K562 (cell line): ENCODE results near the gene SNRPD2. TPM values are rescaled to one million over a fixed set of nuclear protein-coding genes. Genes with fewer than 3 reads are reported as not detected.

Source experiments
- CBFA2T2 ChIP-seq: fragments of 450-650 bp; conservative IDR thresholded peaks from 2 replicates; pipeline ENCODE4 v1.6.1; 2017; ENCODE audit warnings: mild to moderate bottlenecking
- CBFA2T3 ChIP-seq: fragments of 450-650 bp; IDR thresholded peaks from 2 replicates; pipeline ENCODE4 v1.6.1; 2017
- CEBPB ChIP-seq: fragments of 450-650 bp; IDR thresholded peaks from 2 replicates; pipeline ENCODE4 v1.6.1; 2016; ENCODE audit warnings: missing genetic modification characterization, missing compliant biosample characterization
- HDAC1 ChIP-seq, 2 experiments: fragments of 450-650 bp; IDR thresholded peaks; 2 replicates each; pipeline ENCODE4 v1.6.1; 2016 to 2017; ENCODE audit warnings: inconsistent platforms in 1 of 2, mild to moderate bottlenecking in 1 of 2, moderate library complexity in 1 of 2
- KAT7 ChIP-seq: sonication (generic); formaldehyde crosslinking; IDR thresholded peaks from 2 replicates; pipeline ENCODE4 v1.8.0; 2022; ENCODE audit warnings: missing genetic modification reagents, mild to moderate bottlenecking, borderline replicate concordance
- KLF13 ChIP-seq: fragments of 450-650 bp; IDR thresholded peaks from 2 replicates; pipeline ENCODE4 v1.6.1; 2016; ENCODE audit warnings: missing genetic modification characterization, low read depth, mild to moderate bottlenecking, missing compliant biosample characterization, moderate library complexity, borderline replicate concordance
- PCBP2 ChIP-seq: fragments of 200-400 bp; formaldehyde crosslinking; IDR thresholded peaks from 2 replicates; pipeline ENCODE4 v1.6.1; 2018; ENCODE audit warnings: low read length, low read depth, mild to moderate bottlenecking, moderate library complexity; ENCODE audit not compliant: poor library complexity, severe bottlenecking
- POLR2B ChIP-seq: fragments of 450-650 bp; IDR thresholded peaks from 2 replicates; pipeline ENCODE4 v1.6.1; 2018; ENCODE audit warnings: low read depth; ENCODE audit not compliant: partially characterized antibody
- PRPF4 ChIP-seq: fragments of 200-400 bp; formaldehyde crosslinking; IDR thresholded peaks from one replicate; pipeline ENCODE4 v1.6.1; 2017; ENCODE audit warnings: low read length, low read depth, mild to moderate bottlenecking; ENCODE audit not compliant: insufficient read depth, poor library complexity, severe bottlenecking
- RHOXF2B ChIP-seq: fragments of 250-450 bp; sonication (Bioruptor Pico); conservative IDR thresholded peaks from 2 replicates; pipeline ENCODE4 v1.5.1; 2021
- SAP30 ChIP-seq: fragments of 200-600 bp; sonication (generic); IDR thresholded peaks from 2 replicates; pipeline ENCODE4 v1.6.1; 2012; ENCODE audit warnings: borderline replicate concordance, low read depth, mild to moderate bottlenecking, moderate library complexity, low read length, control low read depth, inconsistent platforms; ENCODE audit not compliant: insufficient read depth, poor library complexity, severe bottlenecking
- SPI1 ChIP-seq: IDR thresholded peaks from 2 replicates; pipeline ENCODE4 v1.6.1; 2011; ENCODE audit warnings: low read depth, low read length, control low read depth, borderline replicate concordance
- TAF7 ChIP-seq: fragments of 450-650 bp; IDR thresholded peaks from 2 replicates; pipeline ENCODE4 v1.6.1; 2016; ENCODE audit warnings: missing genetic modification characterization, missing compliant biosample characterization
- TBP ChIP-seq: optimal IDR thresholded peaks from 2 replicates; pipeline ENCODE3; 2011; ENCODE audit warnings: low read depth, low read length, improper control_type of control experiment
- ZNF175 ChIP-seq: fragments of 200-800 bp; sonication (Bioruptor generic); IDR thresholded peaks from 2 replicates; pipeline ENCODE4 v1.6.1; 2016; ENCODE audit warnings: low read depth, mild to moderate bottlenecking, missing genetic modification characterization, missing compliant biosample characterization
- ZNF3 ChIP-seq: fragments of 250-450 bp; sonication (Bioruptor Pico); IDR thresholded peaks from 2 replicates; pipeline ENCODE4 v1.5.0; 2021; ENCODE audit warnings: mild to moderate bottlenecking, moderate library complexity
- polyA plus RNA-seq, 8 experiments: library from polyadenylated mRNA; depleted of rRNA in 4 of 8; stranded (reverse) in 5 of 8; unstranded in 3 of 8; fragments of >200 nt; fragmentation: Nextera tagmentation in 2 of 8; fragmentation: Illumina TruSeq in 1 of 8; extraction: Ambion mirVana in 2 of 8; extraction: Trizol in 1 of 8; gene quantifications; 2 replicates each; pipeline versions ENCODE4 v1.2.1 to v1.2.3, GENCODE V29; 2011 to 2014; ENCODE audit warnings: inconsistent platforms in 1 of 8, missing spikeins in 1 of 8
- total RNA-seq, 7 experiments: library from RNA; depleted of rRNA in 6 of 7; stranded (reverse); fragments of >200 nt in 6 of 7; fragmentation: Illumina TruSeq in 2 of 7; extraction: Trizol in 2 of 7; gene quantifications; 2 replicates each; pipeline versions ENCODE4 v1.2.1 to v1.2.3, GENCODE V29; 2011 to 2021; ENCODE audit warnings: low replicate concordance in 1 of 7
- TF ChIP-seq, protein P1 (sequence below): sonication (generic); formaldehyde crosslinking; IDR thresholded peaks from 2 replicates; pipeline ENCODE4 v1.8.0; 2022; ENCODE audit warnings: mild to moderate bottlenecking, missing genetic modification reagents, borderline replicate concordance
- TF ChIP-seq, protein P2 (sequence below): fragments of 450-650 bp; IDR thresholded peaks from 2 replicates; pipeline ENCODE4 v1.6.1; 2017; ENCODE audit warnings: mild to moderate bottlenecking, moderate library complexity
- TF ChIP-seq, protein P3 (sequence below): fragments of 450-650 bp; conservative IDR thresholded peaks from 2 replicates; pipeline ENCODE4 v1.6.1; 2016; ENCODE audit warnings: missing genetic modification characterization, low read depth, mild to moderate bottlenecking, control low read depth, missing compliant biosample characterization

The SNRPD2 gene
- total and polyA plus RNA-seq, 9 of the 15 experiments (the other 6 are each of a cell fraction or from before 2014, with no cell fraction given) = 728 to 4,411 (median 1,029) TPM

DNA sequence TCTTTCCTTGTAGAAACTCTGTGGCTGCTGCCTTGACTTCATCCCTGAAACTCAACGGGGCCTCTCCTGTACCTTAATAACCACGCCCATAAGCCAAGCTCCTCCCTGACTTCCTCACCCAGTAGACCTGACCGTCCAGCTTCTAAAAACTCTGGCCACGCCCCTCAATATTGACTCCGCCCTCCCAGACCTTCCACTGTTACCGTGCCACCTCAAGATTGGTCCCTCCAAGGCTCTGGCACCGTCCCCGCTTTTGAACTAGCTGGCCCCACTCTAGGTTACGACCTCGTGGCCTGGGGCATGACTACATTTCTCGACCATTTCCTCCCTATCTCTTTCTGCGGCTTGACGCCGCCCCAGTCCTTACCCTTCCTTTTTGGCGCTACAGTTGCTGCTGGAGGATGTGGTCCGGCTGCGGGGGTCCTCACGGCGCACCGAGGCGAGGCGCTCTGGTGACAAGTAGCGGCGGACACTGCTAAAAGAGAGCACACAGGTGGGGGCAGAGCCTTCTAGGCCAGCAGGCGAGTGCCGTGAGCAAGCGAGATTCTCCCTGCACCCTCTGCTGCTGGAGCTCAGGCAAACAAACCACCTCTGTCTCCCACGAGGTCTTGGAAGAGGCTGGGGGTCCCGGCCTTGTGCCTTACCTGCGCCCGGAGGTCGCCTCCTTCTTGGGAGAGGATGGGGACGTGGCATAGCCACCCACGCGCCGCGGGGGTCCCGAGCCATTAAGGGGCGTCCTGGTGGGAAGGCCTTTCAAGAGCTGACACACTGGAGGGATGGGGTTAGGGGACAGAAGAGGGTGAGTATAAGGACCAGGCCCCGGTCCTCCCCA, 50.3 kb downstream of the SNRPD2 start (continued):
- TF ChIP-seq, protein P1, sequence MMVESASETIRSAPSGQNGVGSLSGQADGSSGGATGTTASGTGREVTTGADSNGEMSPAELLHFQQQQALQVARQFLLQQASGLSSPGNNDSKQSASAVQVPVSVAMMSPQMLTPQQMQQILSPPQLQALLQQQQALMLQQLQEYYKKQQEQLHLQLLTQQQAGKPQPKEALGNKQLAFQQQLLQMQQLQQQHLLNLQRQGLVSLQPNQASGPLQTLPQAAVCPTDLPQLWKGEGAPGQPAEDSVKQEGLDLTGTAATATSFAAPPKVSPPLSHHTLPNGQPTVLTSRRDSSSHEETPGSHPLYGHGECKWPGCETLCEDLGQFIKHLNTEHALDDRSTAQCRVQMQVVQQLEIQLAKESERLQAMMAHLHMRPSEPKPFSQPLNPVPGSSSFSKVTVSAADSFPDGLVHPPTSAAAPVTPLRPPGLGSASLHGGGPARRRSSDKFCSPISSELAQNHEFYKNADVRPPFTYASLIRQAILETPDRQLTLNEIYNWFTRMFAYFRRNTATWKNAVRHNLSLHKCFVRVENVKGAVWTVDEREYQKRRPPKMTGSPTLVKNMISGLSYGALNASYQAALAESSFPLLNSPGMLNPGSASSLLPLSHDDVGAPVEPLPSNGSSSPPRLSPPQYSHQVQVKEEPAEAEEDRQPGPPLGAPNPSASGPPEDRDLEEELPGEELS (CRISPR knock-in tag) = peak; percentile 91; the same call in 1 of the 2 replicates
- TF ChIP-seq HDAC1 (IDR thresholded peaks at IDR 0.05) (no peak), RHOXF2B (CRISPR knock-in tag) (no peak), PRPF4 (no peak), SAP30 (peak; percentile 39), KLF13 (tag) (no peak), POLR2B (peak; percentile 45), PCBP2 (no peak), ZNF3 (no peak), CBFA2T3 (no peak), ZNF175 (peak; percentile 83), SPI1 (peak; percentile 90), KAT7 (CRISPR knock-in tag) (peak; percentile 80), TBP (peak; percentile 31), CEBPB (tag) (no peak), TAF7 (tag) (0 out of 2 replicates have a peak, but pooled peaks have one; percentile 12), CBFA2T2 (no peak)
- TF ChIP-seq, protein P2, sequence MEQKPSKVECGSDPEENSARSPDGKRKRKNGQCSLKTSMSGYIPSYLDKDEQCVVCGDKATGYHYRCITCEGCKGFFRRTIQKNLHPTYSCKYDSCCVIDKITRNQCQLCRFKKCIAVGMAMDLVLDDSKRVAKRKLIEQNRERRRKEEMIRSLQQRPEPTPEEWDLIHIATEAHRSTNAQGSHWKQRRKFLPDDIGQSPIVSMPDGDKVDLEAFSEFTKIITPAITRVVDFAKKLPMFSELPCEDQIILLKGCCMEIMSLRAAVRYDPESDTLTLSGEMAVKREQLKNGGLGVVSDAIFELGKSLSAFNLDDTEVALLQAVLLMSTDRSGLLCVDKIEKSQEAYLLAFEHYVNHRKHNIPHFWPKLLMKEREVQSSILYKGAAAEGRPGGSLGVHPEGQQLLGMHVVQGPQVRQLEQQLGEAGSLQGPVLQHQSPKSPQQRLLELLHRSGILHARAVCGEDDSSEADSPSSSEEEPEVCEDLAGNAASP = no peak
- TF ChIP-seq, protein P3, sequence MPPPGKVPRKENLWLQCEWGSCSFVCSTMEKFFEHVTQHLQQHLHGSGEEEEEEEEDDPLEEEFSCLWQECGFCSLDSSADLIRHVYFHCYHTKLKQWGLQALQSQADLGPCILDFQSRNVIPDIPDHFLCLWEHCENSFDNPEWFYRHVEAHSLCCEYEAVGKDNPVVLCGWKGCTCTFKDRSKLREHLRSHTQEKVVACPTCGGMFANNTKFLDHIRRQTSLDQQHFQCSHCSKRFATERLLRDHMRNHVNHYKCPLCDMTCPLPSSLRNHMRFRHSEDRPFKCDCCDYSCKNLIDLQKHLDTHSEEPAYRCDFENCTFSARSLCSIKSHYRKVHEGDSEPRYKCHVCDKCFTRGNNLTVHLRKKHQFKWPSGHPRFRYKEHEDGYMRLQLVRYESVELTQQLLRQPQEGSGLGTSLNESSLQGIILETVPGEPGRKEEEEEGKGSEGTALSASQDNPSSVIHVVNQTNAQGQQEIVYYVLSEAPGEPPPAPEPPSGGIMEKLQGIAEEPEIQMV (tag) = no peak
